HEK293T (cell line): ENCODE data around the gene USP17L12.
"Not testable (repeated sequence)": the region's sequence is repeated elsewhere in the genome, so short reads cannot be mapped to it uniquely, and the experiment has no call there.

ENCODE experiments used
- ARNT ChIP-seq: fragments of 450-650 bp; IDR thresholded peaks from 2 replicates; pipeline ENCODE4 v1.6.1; 2017; ENCODE audit warnings: mild to moderate bottlenecking
- ELF4 ChIP-seq: fragments of 450-650 bp; IDR thresholded peaks from 2 replicates; pipeline ENCODE4 v1.6.1; 2017; ENCODE audit warnings: antibody characterized with exemption
- FOXA1 ChIP-seq: fragments of 450-650 bp; IDR thresholded peaks from 2 replicates; pipeline ENCODE4 v1.6.1; 2016; ENCODE audit warnings: mild to moderate bottlenecking
- FOXK2 ChIP-seq: fragments of 450-650 bp; IDR thresholded peaks from 2 replicates; pipeline ENCODE4 v1.6.1; 2016; ENCODE audit warnings: mild to moderate bottlenecking
- FOXM1 ChIP-seq: fragments of 450-650 bp; IDR thresholded peaks from 2 replicates; pipeline ENCODE4 v1.6.1; 2017; ENCODE audit warnings: mild to moderate bottlenecking, borderline replicate concordance
- SP1 ChIP-seq: fragments of 450-650 bp; IDR thresholded peaks from 2 replicates; pipeline ENCODE4 v1.6.1; 2017
- SUZ12 ChIP-seq: fragments of 450-650 bp; IDR thresholded peaks from 2 replicates; pipeline ENCODE4 v1.6.1; 2016; ENCODE audit warnings: mild to moderate bottlenecking
- ZNF384 ChIP-seq: fragments of 450-650 bp; IDR thresholded peaks from 2 replicates; pipeline ENCODE4 v1.6.1; 2016

GRCh38 chr4:9243579-9243978 is 23.6 kb downstream of the USP17L12 start, which contains the start of gene USP17L17:
- not testable (repeated sequence) for TF ChIP-seq ZNF384, FOXK2, SP1, ARNT, SUZ12, FOXM1, FOXA1, ELF4
